ENCODE measurements around the gene DDX20.
"Not testable (repeated sequence)": the region's sequence is repeated elsewhere in the genome, so short reads cannot be mapped to it uniquely, and the experiment has no call there.

Gene DDX20

GRCh38 chr1:111789666-111790316, 34.1 kb downstream of the DDX20 start:
- DNase-seq (ENCODE audit: low spot score) = no peak
- in situ Hi-C loops (cut with MboI; ENCODE audit: low sequenced_read_pairs, unreplicated experiment) = no loop called here
- TF ChIP-seq, protein P1, sequence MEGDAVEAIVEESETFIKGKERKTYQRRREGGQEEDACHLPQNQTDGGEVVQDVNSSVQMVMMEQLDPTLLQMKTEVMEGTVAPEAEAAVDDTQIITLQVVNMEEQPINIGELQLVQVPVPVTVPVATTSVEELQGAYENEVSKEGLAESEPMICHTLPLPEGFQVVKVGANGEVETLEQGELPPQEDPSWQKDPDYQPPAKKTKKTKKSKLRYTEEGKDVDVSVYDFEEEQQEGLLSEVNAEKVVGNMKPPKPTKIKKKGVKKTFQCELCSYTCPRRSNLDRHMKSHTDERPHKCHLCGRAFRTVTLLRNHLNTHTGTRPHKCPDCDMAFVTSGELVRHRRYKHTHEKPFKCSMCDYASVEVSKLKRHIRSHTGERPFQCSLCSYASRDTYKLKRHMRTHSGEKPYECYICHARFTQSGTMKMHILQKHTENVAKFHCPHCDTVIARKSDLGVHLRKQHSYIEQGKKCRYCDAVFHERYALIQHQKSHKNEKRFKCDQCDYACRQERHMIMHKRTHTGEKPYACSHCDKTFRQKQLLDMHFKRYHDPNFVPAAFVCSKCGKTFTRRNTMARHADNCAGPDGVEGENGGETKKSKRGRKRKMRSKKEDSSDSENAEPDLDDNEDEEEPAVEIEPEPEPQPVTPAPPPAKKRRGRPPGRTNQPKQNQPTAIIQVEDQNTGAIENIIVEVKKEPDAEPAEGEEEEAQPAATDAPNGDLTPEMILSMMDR (IDR thresholded peaks at IDR 0.05; ENCODE audit: borderline replicate concordance, control extremely low read depth, extremely low read depth, insufficient read depth, missing control alignments) = no peak

DNA sequence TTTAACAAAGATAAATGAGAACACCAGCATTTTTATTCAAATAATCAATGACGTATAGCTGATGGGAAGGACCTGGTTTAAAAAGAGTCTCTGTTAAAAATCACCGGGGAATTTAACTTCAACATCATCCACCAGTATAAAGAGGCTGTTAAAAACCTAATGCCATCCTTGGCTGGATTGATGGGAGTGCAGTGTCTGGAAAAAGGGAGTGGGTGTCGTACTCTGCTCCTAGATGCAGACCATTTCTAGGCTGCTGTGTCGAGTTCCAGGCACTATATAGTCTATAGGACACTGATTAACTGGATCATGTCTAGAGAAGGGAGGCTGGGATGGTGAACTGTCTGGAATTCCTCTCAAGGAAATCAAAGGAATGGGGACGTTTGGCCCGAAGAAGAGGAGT, 36.1 kb downstream of the DDX20 start:
- TF ChIP-seq, protein P1 (IDR thresholded peaks at IDR 0.05; ENCODE audit: borderline replicate concordance, control extremely low read depth, extremely low read depth, insufficient read depth, missing control alignments) = no peak
- in situ Hi-C loops (cut with MboI; ENCODE audit: low sequenced_read_pairs, unreplicated experiment) = no loop called here
- DNase-seq (ENCODE audit: low spot score) = no peak

- in situ Hi-C loops (cut with MboI; ENCODE audit: low sequenced_read_pairs, unreplicated experiment) = no loop called here
- no peak for DNase-seq (ENCODE audit: low spot score)
- TF ChIP-seq, protein P1 (IDR thresholded peaks at IDR 0.05; ENCODE audit: borderline replicate concordance, control extremely low read depth, extremely low read depth, insufficient read depth, missing control alignments) = no peak
Measured at GRCh38 chr1:111792249-111792648, 36.5 kb downstream of the DDX20 start.

DNA sequence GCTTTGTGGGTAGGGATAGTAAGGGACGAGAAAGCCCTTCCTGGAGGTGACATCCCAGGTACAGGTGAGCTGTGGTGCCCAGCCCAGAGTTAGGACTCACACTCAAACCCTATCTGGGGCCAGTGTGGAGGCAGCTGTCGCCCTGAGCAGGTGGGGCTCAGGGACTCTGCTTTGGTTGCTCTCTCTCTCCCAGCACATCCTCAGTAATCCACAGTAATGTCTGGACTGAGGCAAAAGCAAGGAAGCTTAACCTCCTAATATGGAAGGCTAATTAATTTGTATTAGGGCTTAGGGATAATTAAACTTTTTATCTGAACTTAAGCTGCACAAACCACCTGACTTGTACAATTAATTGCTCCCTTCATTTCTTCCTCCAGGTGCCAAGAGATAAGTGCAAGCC, 38.2 kb downstream of the DDX20 start:
- TF ChIP-seq, protein P1 (IDR thresholded peaks at IDR 0.05; ENCODE audit: borderline replicate concordance, control extremely low read depth, extremely low read depth, insufficient read depth, missing control alignments) = no peak
- no peak for DNase-seq (ENCODE audit: low spot score)
- in situ Hi-C loops (cut with MboI; ENCODE audit: low sequenced_read_pairs, unreplicated experiment) = no loop called here

DNA sequence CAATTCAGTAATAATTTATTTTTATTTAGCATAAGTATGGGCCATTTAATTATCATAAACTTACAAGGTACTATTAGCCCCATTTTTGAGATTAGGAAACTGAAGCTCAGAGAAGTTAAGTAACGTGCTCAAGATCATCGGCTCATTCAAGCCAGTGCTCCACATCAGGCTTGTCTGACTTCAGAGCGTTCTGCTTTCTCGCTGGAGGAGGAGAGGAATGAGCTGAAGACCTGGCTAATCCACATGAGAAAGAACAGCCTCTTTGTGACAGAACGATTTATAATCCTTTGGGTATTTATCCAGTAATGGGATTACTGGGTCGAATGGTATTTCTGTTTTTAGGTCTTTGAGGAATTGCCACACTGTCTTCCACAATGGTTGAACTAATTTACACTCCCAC, 39.7 kb downstream of the DDX20 start:
- in situ Hi-C loops (cut with MboI; ENCODE audit: low sequenced_read_pairs, unreplicated experiment) = no loop called here
- TF ChIP-seq, protein P1 (IDR thresholded peaks at IDR 0.05; ENCODE audit: borderline replicate concordance, control extremely low read depth, extremely low read depth, insufficient read depth, missing control alignments) = no peak
- DNase-seq (ENCODE audit: low spot score) = no peak

- TF ChIP-seq, protein P1 (IDR thresholded peaks at IDR 0.05; ENCODE audit: borderline replicate concordance, control extremely low read depth, extremely low read depth, insufficient read depth, missing control alignments) = no peak
- DNase-seq (ENCODE audit: low spot score) = no peak
- in situ Hi-C loops (cut with MboI; ENCODE audit: low sequenced_read_pairs, unreplicated experiment) = no loop called here
Measured at GRCh38 chr1:111798580-111798979, 42.9 kb downstream of the DDX20 start.

DNA sequence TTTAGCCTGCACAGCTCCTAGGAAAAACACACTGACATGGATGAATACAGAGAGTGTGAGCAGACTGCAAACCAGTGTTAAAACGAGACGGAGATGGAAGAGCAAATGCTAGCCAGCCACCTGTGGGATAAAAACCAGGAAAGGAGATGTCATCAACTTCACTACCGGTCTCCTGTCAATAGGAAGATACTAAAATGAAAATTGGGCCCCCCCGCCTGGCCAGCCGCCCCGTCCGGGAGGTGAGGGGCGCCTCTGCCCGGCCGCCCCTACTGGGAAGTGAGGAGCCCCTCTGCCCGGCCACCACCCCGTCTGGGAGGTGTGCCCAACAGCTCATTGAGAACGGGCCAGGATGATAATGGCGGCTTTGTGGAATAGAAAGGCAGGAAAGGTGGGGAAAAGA, 44.0 kb downstream of the DDX20 start:
- DNase-seq (ENCODE audit: low spot score); in situ Hi-C loops (cut with MboI; ENCODE audit: low sequenced_read_pairs, unreplicated experiment): not testable (repeated sequence)

Measured in GM13976 (cell line).